ENCODE measurements around the gene SH3BP2. TPM values are rescaled to one million over a fixed set of nuclear protein-coding genes. Genes with fewer than 3 reads are reported as not detected.

The SH3BP2 gene
- total RNA-seq, 1 donor from 2014 or later, result 43.2 TPM

GRCh38 chr4:2765832-2766526 lies 26.9 kb upstream of the SH3BP2 start:
- Mint-ChIP-seq H3K9me3 (no peaks in the 10 kb centered on the region), H3K27me3 (no peaks in the 10 kb centered on the region), H3K36me3 (ENCODE audit: low read depth) (no peaks in the 10 kb centered on the region), H3K4me1 (peaks cover 18% of the 10 kb centered on the region), H3K27ac (peak overlapping the region; percentile 19), H3K4me3 (no peak overlapping the region)
- ChIA-PET POLR2A (interaction anchor here (1.0 to 3.6 kb wide), 4 partner anchors 19 to 86 kb away, joined by 3 to 17 read pairs (median 4); no protein-coding TSS in a partner anchor), CTCF (interaction anchor here (0.6 to 1.0 kb wide), 2 partner anchors 13 to 127 kb away, joined by 3 to 6 read pairs; no protein-coding TSS in a partner anchor)
- no peak for TF ChIP-seq CTCF (IDR thresholded peaks at IDR 0.05)
- no peak for DNase-seq
- intact Hi-C loops (cut with micrococcal nuclease), result loop anchor here (2.0 kb wide), 2 partner anchors 21 to 271 kb away; no protein-coding TSS in a partner anchor
- ATAC-seq (ENCODE audit: low read depth), result no peak

- ChIA-PET CTCF (interaction anchor here (1.1 kb wide), 1 partner anchor 14 kb away, joined by 3 read pairs; no protein-coding TSS in a partner anchor), POLR2A (interaction anchor here (1.5 kb wide), 1 partner anchor 20 kb away, joined by 4 read pairs; no protein-coding TSS in a partner anchor)
- H3K4me3 Mint-ChIP-seq, result no peak overlapping the region
- no peaks in the 10 kb centered on the region for H3K36me3 Mint-ChIP-seq (ENCODE audit: low read depth)
- peaks cover 23% of the 10 kb centered on the region for H3K4me1 Mint-ChIP-seq
- no peak for TF ChIP-seq CTCF (IDR thresholded peaks at IDR 0.05)
- H3K9me3 Mint-ChIP-seq, result no peaks in the 10 kb centered on the region
- no peak overlapping the region for H3K27ac Mint-ChIP-seq
- ATAC-seq (ENCODE audit: low read depth) (no peak), DNase-seq (no peak)
- H3K27me3 Mint-ChIP-seq, result no peaks in the 10 kb centered on the region
- intact Hi-C loops (cut with micrococcal nuclease), result no loop called here
Measured at GRCh38 chr4:2767046-2767704, 25.7 kb upstream of the SH3BP2 start.

DNA sequence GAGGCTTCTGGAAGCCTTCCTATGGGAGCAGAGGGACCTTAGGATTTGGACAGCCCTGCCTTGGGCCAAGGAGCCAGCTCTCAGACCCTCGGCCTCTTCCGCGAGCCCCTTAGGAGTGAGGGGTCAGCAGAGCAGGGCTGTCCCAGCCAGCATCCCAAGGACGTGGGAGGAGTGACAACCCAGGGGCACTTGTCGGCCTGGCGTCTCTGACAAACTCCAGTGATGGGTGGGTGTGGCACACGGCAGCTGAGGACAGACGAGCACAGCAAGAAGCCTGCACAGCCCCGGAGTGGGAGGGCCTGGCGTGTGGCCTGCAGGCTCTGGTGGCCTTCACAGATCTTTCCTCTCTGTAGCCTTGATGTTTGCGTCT lies 25.2 kb upstream of the SH3BP2 start:
- DNase-seq, result no peak
- H3K4me3 Mint-ChIP-seq, result no peak overlapping the region
- ChIA-PET POLR2A (no interaction called here), CTCF (interaction anchor here (1.1 kb wide), 1 partner anchor 13 kb away, joined by 3 read pairs; no protein-coding TSS in a partner anchor)
- no peak for ATAC-seq (ENCODE audit: low read depth)
- no peaks in the 10 kb centered on the region for H3K36me3 Mint-ChIP-seq (ENCODE audit: low read depth)
- H3K27me3 Mint-ChIP-seq, result no peaks in the 10 kb centered on the region
- intact Hi-C loops (cut with micrococcal nuclease), result no loop called here
- H3K4me1 Mint-ChIP-seq, result peaks cover 21% of the 10 kb centered on the region
- no peaks in the 10 kb centered on the region for H3K9me3 Mint-ChIP-seq
- no peak for TF ChIP-seq CTCF (IDR thresholded peaks at IDR 0.05)
- H3K27ac Mint-ChIP-seq, result no peak overlapping the region

DNA sequence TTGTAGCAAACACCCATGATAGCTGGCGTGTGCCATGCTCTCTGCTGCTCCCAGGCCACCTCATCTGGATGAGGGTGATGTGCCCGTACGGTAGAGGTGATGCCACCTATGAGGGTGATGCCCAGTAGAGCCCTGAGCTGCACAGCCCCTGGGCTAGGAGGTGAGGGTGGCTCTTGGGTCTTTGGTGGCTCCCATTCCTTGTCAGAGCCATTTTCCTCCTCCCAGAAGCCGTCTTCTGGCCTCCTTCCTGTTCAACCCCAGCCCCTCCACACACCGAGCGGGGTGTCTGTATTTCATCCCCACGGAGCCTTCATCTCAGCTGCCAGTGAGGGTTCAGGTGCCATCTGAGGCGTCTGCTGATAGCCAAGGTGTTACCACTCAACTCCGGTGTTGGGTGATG lies 24.8 kb upstream of the SH3BP2 start:
- Mint-ChIP-seq H3K27me3 (no peaks in the 10 kb centered on the region), H3K27ac (no peak overlapping the region), H3K4me1 (peaks cover 21% of the 10 kb centered on the region), H3K36me3 (ENCODE audit: low read depth) (no peaks in the 10 kb centered on the region), H3K4me3 (no peak overlapping the region), H3K9me3 (no peaks in the 10 kb centered on the region)
- DNase-seq (no peak), ATAC-seq (ENCODE audit: low read depth) (no peak)
- TF ChIP-seq CTCF (IDR thresholded peaks at IDR 0.05), result no peak
- CTCF ChIA-PET, result no interaction called here
- POLR2A ChIA-PET, result no interaction called here
- intact Hi-C loops (cut with micrococcal nuclease), result no loop called here

GRCh38 chr4:2768921-2769336 lies 24.0 kb upstream of the SH3BP2 start:
- DNase-seq (no peak), ATAC-seq (ENCODE audit: low read depth) (no peak)
- TF ChIP-seq CTCF (IDR thresholded peaks at IDR 0.05), result no peak
- ChIA-PET CTCF (interaction anchor here (0.5 kb wide), 1 partner anchor 84 kb away, joined by 3 read pairs; no protein-coding TSS in a partner anchor), POLR2A (interaction anchor here (0.7 kb wide), 1 partner anchor 61 kb away, joined by 6 read pairs; no protein-coding TSS in a partner anchor)
- no peaks in the 10 kb centered on the region for H3K9me3 Mint-ChIP-seq
- peaks cover 18% of the 10 kb centered on the region for H3K4me1 Mint-ChIP-seq
- no peak overlapping the region for H3K4me3 Mint-ChIP-seq
- no peaks in the 10 kb centered on the region for H3K27me3 Mint-ChIP-seq
- intact Hi-C loops (cut with micrococcal nuclease), result no loop called here
- no peaks in the 10 kb centered on the region for H3K36me3 Mint-ChIP-seq (ENCODE audit: low read depth)
- H3K27ac Mint-ChIP-seq, result no peak overlapping the region

Data from activated B cell treated with CpG ODN at 0.5 μM for 24 hours (primary cell).